GM12892 (cell line): ENCODE data around the gene FBXO22.

Source experiments
- POLR2A ChIP-seq: IDR thresholded peaks from 2 replicates; pipeline ENCODE4 v1.6.1; 2011; ENCODE audit warnings: low read depth, low read length, control low read depth
- TAF1 ChIP-seq: IDR thresholded peaks from 2 replicates; pipeline ENCODE4 v1.6.1; 2011; ENCODE audit warnings: low read depth, mild to moderate bottlenecking, control low read depth, low read length, borderline replicate concordance

DNA sequence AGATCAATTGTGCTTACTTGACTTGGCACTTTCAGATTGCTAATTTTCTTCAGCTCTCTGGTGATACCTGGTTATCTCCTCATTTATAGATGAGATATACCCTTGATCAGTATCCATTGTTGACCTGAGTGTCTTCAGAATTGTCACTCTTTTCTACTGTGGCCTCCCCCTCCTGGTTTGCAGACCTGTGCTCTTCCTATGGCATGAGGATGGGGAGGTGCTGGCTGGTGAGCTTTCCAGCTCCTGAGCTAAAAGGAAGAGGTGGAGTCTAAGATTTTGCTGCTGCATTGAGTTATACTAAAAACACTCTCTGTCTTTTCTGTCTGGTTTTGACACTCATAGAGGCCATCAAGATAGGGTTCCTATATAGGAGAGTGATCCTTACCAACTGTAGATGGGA lies 36.8 kb upstream of the FBXO22 start:
- TF ChIP-seq POLR2A (no peak), TAF1 (no peak)
